D721Med (cell line): ENCODE results near the gene CNGA3.
"Not testable (repeated sequence)": the region's sequence is repeated elsewhere in the genome, so short reads cannot be mapped to it uniquely, and the experiment has no call there.

Experiments
- DNase-seq: peaks from one replicate; pipeline ENCODE4 v3.0.0; 2011; ENCODE audit warnings: low spot score; ENCODE audit not compliant: insufficient read length
- FAIRE-seq: peaks from 2 replicates; lab custom pipeline; 2011; peaks lifted over from hg19 to GRCh38; lab: Jason Lieb, UNC
- CTCF ChIP-seq: IDR thresholded peaks from 2 replicates; pipeline ENCODE4 v1.5.1; 2012; ENCODE audit warnings: mild to moderate bottlenecking, control low read depth; ENCODE audit not compliant: insufficient read depth; ENCODE audit errors: missing control alignments

CNGA3 gene

GRCh38 chr2:98399140-98399539 is 52.9 kb downstream of the CNGA3 start:
- DNase-seq (no peak), FAIRE-seq (no peak)
- TF ChIP-seq CTCF = no peak

GRCh38 chr2:98403878-98404277 is 57.6 kb downstream of the CNGA3 start:
- no peak for DNase-seq
- FAIRE-seq = no peak
- TF ChIP-seq CTCF = no peak

- no peak for TF ChIP-seq CTCF
- FAIRE-seq = no peak
- DNase-seq = no peak
These were observed 58.4 kb downstream of the CNGA3 start for GRCh38 chr2:98404556-98405250.

- no peak for DNase-seq
- no peak for FAIRE-seq
- TF ChIP-seq CTCF = no peak
These were observed 59.0 kb downstream of the CNGA3 start for GRCh38 chr2:98405301-98405700.

- FAIRE-seq (no peak), DNase-seq (no peak)
- TF ChIP-seq CTCF = no peak
These were observed 61.9 kb downstream of the CNGA3 start for GRCh38 chr2:98408155-98408554.

- TF ChIP-seq CTCF = peak; percentile 68
- DNase-seq (no peak), FAIRE-seq (peak; percentile 74)
These were observed 66.6 kb downstream of the CNGA3 start for GRCh38 chr2:98412751-98413458.

- FAIRE-seq, DNase-seq: not testable (repeated sequence)
These were observed 68.0 kb downstream of the CNGA3 start for GRCh38 chr2:98414246-98414645.

- not testable (repeated sequence) for DNase-seq, FAIRE-seq
These were observed 69.5 kb downstream of the CNGA3 start for GRCh38 chr2:98415719-98416248.
